HepG2 (cell line): ENCODE measurements around the gene CRKL. TPM values are rescaled to one million over a fixed set of nuclear protein-coding genes. Genes with fewer than 3 reads are reported as not detected.

Source experiments
- ATF4 ChIP-seq, 2 experiments: fragments of 450-650 bp in 1 of 2; sonication (generic) in 1 of 2; formaldehyde crosslinking; IDR thresholded peaks; 2 replicates each; pipeline versions ENCODE4 v1.5.0 to v1.8.0; 2020 to 2022; ENCODE audit warnings: mild to moderate bottlenecking in 1 of 2, missing genetic modification reagents in 1 of 2
- DR1 ChIP-seq: sonication (generic); formaldehyde crosslinking; IDR thresholded peaks from 2 replicates; pipeline ENCODE4 v1.8.0; 2021; ENCODE audit warnings: mild to moderate bottlenecking, missing genetic modification reagents, inconsistent platforms
- EHMT2 ChIP-seq: fragments of 200-600 bp; sonication (generic); IDR thresholded peaks from 2 replicates; pipeline ENCODE4 v1.7.0; 2017; ENCODE audit warnings: antibody characterized with exemption, low read depth, low read length, borderline replicate concordance
- MIXL1 ChIP-seq: IDR thresholded peaks from 2 replicates; pipeline ENCODE4 v1.6.1; 2016
- MTA3 ChIP-seq: sonication (generic); formaldehyde crosslinking; IDR thresholded peaks from 2 replicates; pipeline ENCODE4 v1.4.0; 2020; ENCODE audit warnings: missing genetic modification reagents
- NFE2L2 ChIP-seq: fragments of 150-350 bp; IDR thresholded peaks from 2 replicates; pipeline ENCODE4 v1.6.1; 2014; ENCODE audit warnings: low read length
- PAWR ChIP-seq: sonication (generic); formaldehyde crosslinking; IDR thresholded peaks from 2 replicates; pipeline ENCODE4 v1.4.0; 2020; ENCODE audit warnings: missing genetic modification reagents, mild to moderate bottlenecking, borderline replicate concordance
- POLR2G ChIP-seq: fragments of 200-400 bp; formaldehyde crosslinking; IDR thresholded peaks from 2 replicates; pipeline ENCODE4 v1.6.1; 2018; ENCODE audit warnings: mild to moderate bottlenecking, low read depth, low read length, moderate library complexity
- SIN3A ChIP-seq: IDR thresholded peaks from 2 replicates; pipeline ENCODE4 v1.6.1; 2011; ENCODE audit warnings: low read depth, mild to moderate bottlenecking, control low read depth, low read length, borderline replicate concordance
- STAT5B ChIP-seq: sonication (generic); formaldehyde crosslinking; IDR thresholded peaks from 2 replicates; pipeline ENCODE4 v1.4.0; 2020; ENCODE audit warnings: missing genetic modification reagents
- TBX3 ChIP-seq: fragments of 450-650 bp; IDR thresholded peaks from 2 replicates; pipeline ENCODE4 v1.6.1; 2017; ENCODE audit warnings: antibody characterized with exemption, mild to moderate bottlenecking, inconsistent platforms, borderline replicate concordance
- ZBTB49 ChIP-seq: sonication (generic); formaldehyde crosslinking; IDR thresholded peaks from 2 replicates; pipeline ENCODE4 v1.4.0; 2020; ENCODE audit warnings: missing genetic modification reagents, borderline replicate concordance
- ZFP36 ChIP-seq: fragments of 150-350 bp; IDR thresholded peaks from 2 replicates; pipeline ENCODE4 v1.6.1; 2018; ENCODE audit warnings: borderline replicate concordance, low read length, low read depth; ENCODE audit not compliant: partially characterized antibody
- ZMAT3 ChIP-seq: sonication (generic); formaldehyde crosslinking; conservative IDR thresholded peaks from 2 replicates; pipeline ENCODE4 v1.7.0; 2021; ENCODE audit warnings: missing genetic modification reagents
- ZNF607 ChIP-seq: sonication (generic); formaldehyde crosslinking; IDR thresholded peaks from 2 replicates; pipeline ENCODE4 v1.5.1; 2020; ENCODE audit warnings: missing genetic modification reagents, mild to moderate bottlenecking, borderline replicate concordance
- ZNF615 ChIP-seq: sonication (generic); formaldehyde crosslinking; IDR thresholded peaks from 2 replicates; pipeline ENCODE4 v1.5.0; 2020; ENCODE audit warnings: mild to moderate bottlenecking, missing genetic modification reagents, borderline replicate concordance
- ZNF678 ChIP-seq: sonication (generic); formaldehyde crosslinking; IDR thresholded peaks from 2 replicates; pipeline ENCODE4 v1.4.0; 2020; ENCODE audit warnings: mild to moderate bottlenecking, missing genetic modification reagents
- ZNF7 ChIP-seq: IDR thresholded peaks from 2 replicates; pipeline ENCODE4 v1.6.1; 2016; ENCODE audit warnings: missing biosample characterization, missing genetic modification reagents
- ZNF720 ChIP-seq: sonication (generic); formaldehyde crosslinking; IDR thresholded peaks from 2 replicates; pipeline ENCODE4 v1.4.0; 2020; ENCODE audit warnings: missing genetic modification reagents
- ZNF724P ChIP-seq: sonication (generic); formaldehyde crosslinking; IDR thresholded peaks from 2 replicates; pipeline ENCODE4 v1.8.0; 2022; ENCODE audit warnings: missing genetic modification reagents, borderline replicate concordance
- ZNF747 ChIP-seq: sonication (generic); formaldehyde crosslinking; IDR thresholded peaks from 2 replicates; pipeline ENCODE4 v1.8.1; 2023; ENCODE audit warnings: missing genetic modification reagents, mild to moderate bottlenecking, borderline replicate concordance
- ZNF800 ChIP-seq: sonication (generic); formaldehyde crosslinking; IDR thresholded peaks from 2 replicates; pipeline ENCODE4 v1.4.0; 2020; ENCODE audit warnings: missing genetic modification reagents
- ZNF891 ChIP-seq: sonication (generic); formaldehyde crosslinking; IDR thresholded peaks from 2 replicates; pipeline ENCODE4 v1.5.0; 2020; ENCODE audit warnings: mild to moderate bottlenecking, missing genetic modification reagents
- polyA plus RNA-seq, 8 experiments: library from polyadenylated mRNA; depleted of rRNA in 3 of 8; stranded (reverse) in 7 of 8; unstranded in 1 of 8; fragments of >200 nt; fragmentation: Illumina TruSeq in 4 of 8; extraction: Trizol in 4 of 8; gene quantifications; 2 replicates each; pipeline versions ENCODE4 v1.2.1 to v1.2.3, GENCODE V29; 2011 to 2016; ENCODE audit warnings: low read depth in 4 of 8, missing spikeins in 1 of 8, mixed read lengths in 1 of 8; ENCODE audit not compliant: insufficient read depth in 1 of 8
- total RNA-seq, 5 experiments: library from RNA; depleted of rRNA; stranded (reverse); fragments of >200 nt; fragmentation: Illumina TruSeq; extraction: Trizol; gene quantifications; 2 replicates each; pipeline ENCODE4 v1.2.3, GENCODE V29; 2016; ENCODE audit warnings: low read depth in 1 of 5
- TF ChIP-seq, protein P1 (sequence below): sonication (generic); formaldehyde crosslinking; IDR thresholded peaks from 2 replicates; pipeline ENCODE4 v1.5.0; 2020; ENCODE audit warnings: missing genetic modification reagents

The CRKL gene
- total and polyA plus RNA-seq, 2 of the 13 experiments (the other 11 are each of a cell fraction or from before 2014, with no cell fraction given), result 37.4 to 60.6 TPM

- TF ChIP-seq SIN3A, result peak; percentile 96
- no peak for TF ChIP-seq ZBTB49 (CRISPR knock-in tag)
- TF ChIP-seq NFE2L2, result no peak
- peak; percentile 80 for TF ChIP-seq POLR2G
- TF ChIP-seq ZNF720 (CRISPR knock-in tag), result no peak
- peak in 1 of 2 experiments; percentile 46; a peak in 2 of 4 replicates for TF ChIP-seq ATF4 (CRISPR knock-in tag; IDR thresholded peaks at IDR 0.05)
- TF ChIP-seq ZNF724P (CRISPR knock-in tag), result no peak; the same call in 1 of the 2 replicates
- TF ChIP-seq DR1 (CRISPR knock-in tag), result peak; percentile 77
- no peak for TF ChIP-seq EHMT2
- TF ChIP-seq PAWR (CRISPR knock-in tag), result no peak
- TF ChIP-seq, protein P1, sequence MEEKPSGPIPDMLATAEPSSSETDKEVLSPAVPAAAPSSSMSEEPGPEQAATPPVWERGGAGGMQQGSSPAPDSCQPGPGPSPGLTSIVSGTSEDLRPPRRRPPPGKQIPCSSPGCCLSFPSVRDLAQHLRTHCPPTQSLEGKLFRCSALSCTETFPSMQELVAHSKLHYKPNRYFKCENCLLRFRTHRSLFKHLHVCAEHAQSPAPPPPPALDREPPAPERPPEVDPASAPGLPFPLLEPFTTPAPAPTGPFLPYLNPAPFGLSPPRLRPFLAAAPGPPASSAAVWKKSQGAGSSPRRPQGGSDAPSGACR (CRISPR knock-in tag), result no peak
- no peak for TF ChIP-seq ZFP36
- no peak for TF ChIP-seq STAT5B (CRISPR knock-in tag)
- peak; percentile 84 for TF ChIP-seq ZNF891 (CRISPR knock-in tag)
- no peak for TF ChIP-seq ZNF615
- TF ChIP-seq ZNF747 (CRISPR knock-in tag), result peak; percentile 88
- no peak for TF ChIP-seq ZNF678
- peak; percentile 72; the same call in 1 of the 2 replicates for TF ChIP-seq ZNF800 (CRISPR knock-in tag)
- peak; percentile 76; the same call in 1 of the 2 replicates for TF ChIP-seq ZNF607
- TF ChIP-seq TBX3, result no peak
- no peak; the same call in 1 of the 2 replicates for TF ChIP-seq MIXL1
- TF ChIP-seq ZMAT3 (CRISPR knock-in tag), result peak; percentile 76
- TF ChIP-seq MTA3, result no peak
- no peak for TF ChIP-seq ZNF7 (CRISPR knock-in tag)
Measured at GRCh38 chr22:20916916-20917810, at the start of gene CRKL (continued).
